Ramos (cell line): ENCODE results near the gene IRX2.

Experiments used
- in situ Hi-C: fragments of 300-500 bp; cut with MboI; formaldehyde crosslinking; loops from one replicate; pipeline ENCODE4 v1.14.3; 2022; ENCODE audit warnings: low sequenced_read_pairs; ENCODE audit not compliant: unreplicated experiment

IRX2 gene

GRCh38 chr5:2699686-2700085 is 51.8 kb downstream of the IRX2 start:
- in situ Hi-C loops: no loop called here

GRCh38 chr5:2699231-2699630 is 52.2 kb downstream of the IRX2 start:
- in situ Hi-C loops: no loop called here

GRCh38 chr5:2698581-2698980 is 52.9 kb downstream of the IRX2 start:
- in situ Hi-C loops: no loop called here

GRCh38 chr5:2697446-2698200 is 53.9 kb downstream of the IRX2 start:
- in situ Hi-C loops: no loop called here

GRCh38 chr5:2697041-2697440 is 54.4 kb downstream of the IRX2 start:
- in situ Hi-C loops: no loop called here
